OCI-LY1 (cell line): ENCODE measurements around the gene CADM1.
A peak's percentile ranks its signal among the peaks of the same experiment; 100 is the strongest.

ENCODE experiments used
- H2AFZ ChIP-seq: fragments of 200-600 bp; sonication (generic), shearing (Covaris generic); 2 replicates; pipeline ENCODE4 v1.6.0; 2014; ENCODE audit warnings: antibody characterized with exemption, mild to moderate bottlenecking, low read length
- H3F3A ChIP-seq: fragments of 200-600 bp; sonication (generic), shearing (Covaris generic); 2 replicates; pipeline ENCODE4 v1.6.0; 2014; ENCODE audit warnings: mild to moderate bottlenecking, antibody characterized with exemption, low read length, moderate library complexity; ENCODE audit not compliant: insufficient read depth
- H3K27ac ChIP-seq: fragments of 200-600 bp; sonication (generic); 2 replicates; pipeline ENCODE4 v1.5.1; 2014; ENCODE audit warnings: low read length, mixed run types, mild to moderate bottlenecking, low read depth; ENCODE audit not compliant: poor library complexity, severe bottlenecking
- H3K27me3 ChIP-seq: fragments of 200-600 bp; sonication (generic); 2 replicates; pipeline ENCODE4 v1.6.0; 2014; ENCODE audit warnings: antibody characterized with exemption, mild to moderate bottlenecking, low read length, moderate library complexity; ENCODE audit not compliant: insufficient read depth
- H3K36me3 ChIP-seq: fragments of 200-600 bp; sonication (generic); 2 replicates; pipeline ENCODE4 v1.6.1; 2014; ENCODE audit warnings: mild to moderate bottlenecking, antibody characterized with exemption, low read length, moderate library complexity, mixed read lengths; ENCODE audit not compliant: insufficient read depth
- H3K4me1 ChIP-seq: fragments of 200-600 bp; sonication (generic); 2 replicates; pipeline ENCODE4 v1.5.1; 2014; ENCODE audit warnings: mild to moderate bottlenecking, low read length, moderate library complexity; ENCODE audit not compliant: insufficient read depth, severe bottlenecking
- H3K4me2 ChIP-seq: fragments of 200-600 bp; sonication (generic), shearing (Covaris generic); 2 replicates; pipeline ENCODE4 v1.6.1; 2014; ENCODE audit warnings: low read length
- H3K4me3 ChIP-seq: fragments of 200-600 bp; sonication (generic); 2 replicates; pipeline ENCODE4 v1.5.1; 2014; ENCODE audit warnings: low read length, low read depth, mild to moderate bottlenecking, mixed read lengths; ENCODE audit not compliant: poor library complexity, severe bottlenecking
- H3K79me2 ChIP-seq: fragments of 200-600 bp; shearing (Covaris generic); 2 replicates; pipeline ENCODE4 v1.6.1; 2016; ENCODE audit warnings: mixed run types, low read length, mixed read lengths; ENCODE audit not compliant: insufficient read depth
- H3K9ac ChIP-seq: fragments of 200-600 bp; sonication (generic), shearing (Covaris generic); 2 replicates; pipeline ENCODE4 v1.6.1; 2014; ENCODE audit warnings: mild to moderate bottlenecking, low read length, mixed read lengths
- H3K9me2 ChIP-seq: fragments of 200-600 bp; sonication (generic), shearing (Covaris generic); 2 replicates; pipeline ENCODE4 v1.6.1; 2014; ENCODE audit warnings: low read depth, mild to moderate bottlenecking, low read length, mixed read lengths
- H3K9me3 ChIP-seq: fragments of 200-600 bp; shearing (Covaris generic); 2 replicates; pipeline ENCODE4 v1.6.1; 2014; ENCODE audit warnings: low read length, mixed read lengths
- H4K20me1 ChIP-seq: fragments of 200-600 bp; sonication (generic), shearing (Covaris generic); 2 replicates; pipeline ENCODE4 v1.6.0; 2016; ENCODE audit warnings: mild to moderate bottlenecking, low read length; ENCODE audit not compliant: insufficient read depth
- EZH2 ChIP-seq: fragments of 200-600 bp; sonication (generic), shearing (Covaris generic); IDR thresholded peaks from 2 replicates; pipeline ENCODE4 v1.8.0; 2017; ENCODE audit warnings: borderline replicate concordance, mixed run types, mild to moderate bottlenecking, antibody characterized with exemption, low read length, moderate library complexity, mixed read lengths
- TF ChIP-seq, protein P1 (sequence below): fragments of 200-600 bp; sonication (generic), shearing (Covaris generic); IDR thresholded peaks from 2 replicates; pipeline ENCODE4 v1.5.1; 2017; ENCODE audit warnings: mild to moderate bottlenecking, antibody characterized with exemption, low read length, moderate library complexity, mixed read lengths

Gene CADM1

DNA sequence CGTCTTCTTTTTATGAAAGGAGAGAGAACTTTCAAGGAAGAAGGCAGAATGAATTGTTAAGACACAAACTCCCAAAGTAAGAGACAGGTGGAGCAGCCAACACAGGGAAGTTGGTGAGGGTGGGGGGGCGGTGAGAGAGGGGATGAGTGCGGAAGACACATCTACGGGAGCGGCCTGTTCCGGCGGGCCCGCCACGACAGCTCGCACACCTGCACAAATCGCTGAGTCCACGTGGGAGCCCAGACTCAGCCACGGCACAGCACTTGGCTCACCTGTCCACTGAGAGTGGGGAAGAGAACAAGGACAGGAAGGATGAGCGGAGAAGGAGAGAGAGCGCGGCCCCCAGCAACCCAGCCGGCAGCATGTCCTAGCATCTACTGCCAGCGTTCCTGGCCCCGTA is 331.1 kb downstream of the CADM1 start:
- H3K9me3 ChIP-seq: no peaks in the 10 kb centered on the region
- TF ChIP-seq, protein P1, sequence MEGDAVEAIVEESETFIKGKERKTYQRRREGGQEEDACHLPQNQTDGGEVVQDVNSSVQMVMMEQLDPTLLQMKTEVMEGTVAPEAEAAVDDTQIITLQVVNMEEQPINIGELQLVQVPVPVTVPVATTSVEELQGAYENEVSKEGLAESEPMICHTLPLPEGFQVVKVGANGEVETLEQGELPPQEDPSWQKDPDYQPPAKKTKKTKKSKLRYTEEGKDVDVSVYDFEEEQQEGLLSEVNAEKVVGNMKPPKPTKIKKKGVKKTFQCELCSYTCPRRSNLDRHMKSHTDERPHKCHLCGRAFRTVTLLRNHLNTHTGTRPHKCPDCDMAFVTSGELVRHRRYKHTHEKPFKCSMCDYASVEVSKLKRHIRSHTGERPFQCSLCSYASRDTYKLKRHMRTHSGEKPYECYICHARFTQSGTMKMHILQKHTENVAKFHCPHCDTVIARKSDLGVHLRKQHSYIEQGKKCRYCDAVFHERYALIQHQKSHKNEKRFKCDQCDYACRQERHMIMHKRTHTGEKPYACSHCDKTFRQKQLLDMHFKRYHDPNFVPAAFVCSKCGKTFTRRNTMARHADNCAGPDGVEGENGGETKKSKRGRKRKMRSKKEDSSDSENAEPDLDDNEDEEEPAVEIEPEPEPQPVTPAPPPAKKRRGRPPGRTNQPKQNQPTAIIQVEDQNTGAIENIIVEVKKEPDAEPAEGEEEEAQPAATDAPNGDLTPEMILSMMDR: no peak
- TF ChIP-seq EZH2: no peak

DNA sequence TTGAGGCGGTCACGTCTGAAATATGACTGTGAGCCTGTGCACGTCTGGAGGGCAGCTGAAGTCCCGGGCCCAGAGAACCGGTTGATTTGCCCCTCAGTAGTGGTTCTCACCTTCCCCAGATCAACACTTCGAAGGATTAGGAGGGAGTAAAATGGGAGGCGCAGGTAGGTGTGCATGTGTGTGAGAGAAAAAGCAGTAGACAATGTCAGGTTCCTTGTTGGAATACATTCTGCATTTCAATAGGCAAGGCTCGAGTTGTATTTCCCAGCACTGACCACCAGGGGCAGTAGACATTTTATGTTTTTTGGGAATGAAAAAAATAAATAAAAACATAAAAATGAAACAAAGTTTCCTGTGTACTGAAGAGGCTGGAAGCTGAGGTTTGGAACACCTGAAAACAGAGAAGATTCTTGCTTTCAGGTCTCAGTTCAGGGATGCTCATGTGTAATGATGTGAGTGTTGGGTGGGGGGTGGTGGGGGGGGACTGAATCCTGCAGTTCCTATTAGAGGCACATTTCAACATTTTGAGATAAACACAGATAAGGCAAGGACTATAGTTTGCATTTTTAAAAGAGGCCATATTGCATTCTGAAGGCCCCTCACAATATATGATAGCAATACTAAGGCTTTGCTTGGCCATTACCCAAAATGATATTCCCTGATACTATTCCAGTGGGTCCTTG is 333.9 kb downstream of the CADM1 start:
- Histone ChIP-seq H4K20me1 (no peaks in the 10 kb centered on the region), H3K4me3 (no peak overlapping the region), H3K9me2 (no peaks in the 10 kb centered on the region), H3K9ac (no peak overlapping the region), H3K27me3 (no peaks in the 10 kb centered on the region), H3K9me3 (no peaks in the 10 kb centered on the region), H3K27ac (no peak overlapping the region), H3K4me2 (no peak overlapping the region), H3K36me3 (peaks cover 15% of the 10 kb centered on the region), H3K79me2 (no peaks in the 10 kb centered on the region), H3F3A (no peaks in the 10 kb centered on the region), H3K4me1 (peaks cover 15% of the 10 kb centered on the region), H2AFZ (no peak overlapping the region)
- TF ChIP-seq, protein P1: peak; percentile 63
- TF ChIP-seq EZH2: no peak

More for the DNA sequence above, 331.1 kb downstream of the CADM1 start:
- Histone ChIP-seq H3K79me2 (no peaks in the 10 kb centered on the region), H3K4me3 (no peak overlapping the region), H3F3A (no peaks in the 10 kb centered on the region), H4K20me1 (no peaks in the 10 kb centered on the region), H2AFZ (no peak overlapping the region), H3K9ac (no peak overlapping the region), H3K4me2 (no peak overlapping the region), H3K36me3 (peaks cover 30% of the 10 kb centered on the region), H3K9me2 (no peaks in the 10 kb centered on the region), H3K27ac (no peak overlapping the region), H3K27me3 (no peaks in the 10 kb centered on the region), H3K4me1 (peaks cover 15% of the 10 kb centered on the region)

DNA sequence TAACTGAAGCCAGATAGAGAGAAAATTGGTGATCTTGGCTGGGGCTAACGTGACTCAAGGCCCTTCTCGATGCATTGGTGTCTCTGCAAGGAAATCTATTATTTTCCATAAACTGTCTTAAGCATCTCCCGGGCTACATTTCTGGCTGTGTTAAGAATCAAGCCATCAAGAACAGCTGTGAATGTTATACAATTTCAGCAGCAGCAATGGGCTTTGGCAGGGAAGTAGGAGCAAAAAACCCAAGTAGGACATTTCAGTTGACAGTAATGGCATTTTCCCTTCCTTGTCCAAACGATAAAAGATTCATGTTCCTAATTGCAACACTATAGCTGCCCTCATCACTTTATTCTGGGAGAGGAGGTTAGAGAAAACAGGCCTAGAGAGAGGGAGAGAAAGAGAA is 335.0 kb downstream of the CADM1 start:
- Histone ChIP-seq H3F3A (no peaks in the 10 kb centered on the region), H3K9me3 (no peaks in the 10 kb centered on the region), H4K20me1 (no peaks in the 10 kb centered on the region), H3K4me3 (no peak overlapping the region), H3K9ac (no peak overlapping the region), H2AFZ (no peak overlapping the region), H3K27ac (no peak overlapping the region), H3K27me3 (no peaks in the 10 kb centered on the region), H3K4me1 (peaks cover 15% of the 10 kb centered on the region), H3K79me2 (no peaks in the 10 kb centered on the region), H3K9me2 (no peaks in the 10 kb centered on the region), H3K4me2 (no peak overlapping the region), H3K36me3 (peaks cover 6% of the 10 kb centered on the region)
- TF ChIP-seq, protein P1: no peak
- no peak for TF ChIP-seq EZH2
